Osteoblast (primary cell): ENCODE measurements around the gene RPL13. TPM values are rescaled to one million over a fixed set of nuclear protein-coding genes. Genes with fewer than 3 reads are reported as not detected.
"Not testable (repeated sequence)": the region's sequence is repeated elsewhere in the genome, so short reads cannot be mapped to it uniquely, and the experiment has no call there.

Experiments
- DNase-seq: peaks from one replicate; pipeline ENCODE4 v3.0.0; 2011; ENCODE audit warnings: low spot score, mixed read lengths; ENCODE audit not compliant: insufficient read length; ENCODE audit errors: missing footprints
- H2AFZ ChIP-seq: 2 replicates; pipeline ENCODE4 v1.6.0; 2011; ENCODE audit warnings: mild to moderate bottlenecking, low read length
- H3K27ac ChIP-seq: 2 replicates; pipeline ENCODE4 v1.5.1; 2011; ENCODE audit warnings: mild to moderate bottlenecking, low read depth, low read length, moderate library complexity
- H3K27me3 ChIP-seq: 2 replicates; pipeline ENCODE4 v1.6.0; 2012; ENCODE audit warnings: mild to moderate bottlenecking, control low read depth, inconsistent platforms, low read length, moderate library complexity; ENCODE audit not compliant: insufficient read depth
- H3K36me3 ChIP-seq: 2 replicates; pipeline ENCODE4 v1.5.1; 2011; ENCODE audit warnings: mild to moderate bottlenecking, low read length, control low read depth, moderate library complexity; ENCODE audit not compliant: insufficient read depth
- H3K4me1 ChIP-seq: 2 replicates; pipeline ENCODE4 v1.5.1; 2011; ENCODE audit warnings: mild to moderate bottlenecking, low read length, control low read depth, moderate library complexity; ENCODE audit not compliant: insufficient read depth
- H3K4me2 ChIP-seq: 2 replicates; pipeline ENCODE4 v1.6.0; 2011; ENCODE audit warnings: mild to moderate bottlenecking, low read length; ENCODE audit not compliant: insufficient read depth
- H3K4me3 ChIP-seq: fragments of 200-600 bp; sonication (generic); 3 replicates; pipeline ENCODE4 v1.5.1; 2012; ENCODE audit warnings: mild to moderate bottlenecking, low read length, inconsistent platforms; ENCODE audit not compliant: insufficient read depth
- H3K79me2 ChIP-seq: 2 replicates; pipeline ENCODE4 v1.6.0; 2012; ENCODE audit warnings: mild to moderate bottlenecking, low read length, control low read depth, inconsistent platforms; ENCODE audit not compliant: insufficient read depth
- H3K9me3 ChIP-seq: 2 replicates; pipeline ENCODE4 v1.5.1; 2011; ENCODE audit warnings: low read depth, low read length, control low read depth
- H4K20me1 ChIP-seq: 2 replicates; pipeline ENCODE4 v1.6.0; 2012; ENCODE audit warnings: mild to moderate bottlenecking, low read length, control low read depth; ENCODE audit not compliant: insufficient read depth
- CTCF ChIP-seq: IDR thresholded peaks from 2 replicates; pipeline ENCODE4 v1.5.1; 2011; ENCODE audit warnings: mild to moderate bottlenecking, low read depth, low read length, moderate library complexity; ENCODE audit errors: extremely low read depth
- total RNA-seq: library from RNA; depleted of rRNA; stranded (reverse); fragments of >200 nt; gene quantifications from 2 replicates; pipeline ENCODE4 v1.2.3, GENCODE V29; 2012

RPL13 gene
- total RNA-seq, 1 donor = 2,112 TPM

DNA sequence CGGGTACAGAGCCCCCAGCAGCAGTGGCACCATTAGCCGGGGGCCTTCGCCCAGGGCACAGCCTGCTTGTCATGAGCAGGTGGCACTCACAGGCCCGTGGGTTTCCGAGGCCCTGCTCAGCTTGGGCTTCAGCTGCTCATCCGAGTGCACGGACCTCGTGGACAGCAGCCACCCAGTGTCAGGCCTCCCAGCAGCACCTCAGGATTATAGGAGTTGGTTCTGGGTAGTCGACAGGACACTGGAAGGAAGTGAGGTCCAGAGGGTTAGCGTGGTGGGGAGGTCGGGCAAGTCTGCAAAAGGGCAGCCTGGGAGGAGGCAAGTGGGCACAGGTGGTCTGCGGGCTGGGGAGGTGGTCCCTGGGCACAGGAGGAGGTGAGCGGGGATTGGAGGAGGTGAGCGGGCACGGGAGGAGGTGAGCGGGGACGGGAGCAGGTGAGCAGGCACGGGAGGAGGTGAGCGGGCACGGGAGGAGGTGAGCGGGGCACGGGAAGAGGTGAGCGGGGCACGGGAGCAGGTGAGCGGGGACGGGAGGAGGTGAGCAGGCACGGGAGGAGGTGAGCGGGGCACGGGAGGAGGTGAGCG, 10.0 kb downstream of the RPL13 start:
- no peak for DNase-seq
- no peaks in the 10 kb centered on the region for H3K9me3 ChIP-seq
- no peak overlapping the region for H3K4me2 ChIP-seq
- H3K36me3 ChIP-seq = no peaks in the 10 kb centered on the region
- no peaks in the 10 kb centered on the region for H3K27me3 ChIP-seq
- TF ChIP-seq CTCF = no peak
- no peak overlapping the region for H3K4me3 ChIP-seq
- no peak overlapping the region for H3K27ac ChIP-seq
- H3K4me1 ChIP-seq = peaks cover 14% of the 10 kb centered on the region
- peaks cover 6% of the 10 kb centered on the region for H4K20me1 ChIP-seq
- no peaks in the 10 kb centered on the region for H3K79me2 ChIP-seq
- no peak overlapping the region for H2AFZ ChIP-seq

GRCh38 chr16:89570983-89571598, 10.6 kb downstream of the RPL13 start:
- H3K36me3 ChIP-seq, H3K27me3 ChIP-seq, H3K4me3 ChIP-seq, H2AFZ ChIP-seq, H3K27ac ChIP-seq, DNase-seq, H3K4me1 ChIP-seq, H3K9me3 ChIP-seq, H3K79me2 ChIP-seq, H3K4me2 ChIP-seq, H4K20me1 ChIP-seq: not testable (repeated sequence)

- no peak overlapping the region for H3K27ac ChIP-seq
- no peaks in the 10 kb centered on the region for H3K36me3 ChIP-seq
- DNase-seq = no peak
- no peak overlapping the region for H3K4me3 ChIP-seq
- peaks cover 6% of the 10 kb centered on the region for H3K4me1 ChIP-seq
- no peaks in the 10 kb centered on the region for H3K9me3 ChIP-seq
- TF ChIP-seq CTCF = no peak
- H3K27me3 ChIP-seq = no peaks in the 10 kb centered on the region
- no peak overlapping the region for H2AFZ ChIP-seq
- H3K4me2 ChIP-seq = no peak overlapping the region
- H3K79me2 ChIP-seq = peaks cover 10% of the 10 kb centered on the region
- H4K20me1 ChIP-seq = no peaks in the 10 kb centered on the region
These were observed 11.2 kb downstream of the RPL13 start for GRCh38 chr16:89571636-89572035.

DNA sequence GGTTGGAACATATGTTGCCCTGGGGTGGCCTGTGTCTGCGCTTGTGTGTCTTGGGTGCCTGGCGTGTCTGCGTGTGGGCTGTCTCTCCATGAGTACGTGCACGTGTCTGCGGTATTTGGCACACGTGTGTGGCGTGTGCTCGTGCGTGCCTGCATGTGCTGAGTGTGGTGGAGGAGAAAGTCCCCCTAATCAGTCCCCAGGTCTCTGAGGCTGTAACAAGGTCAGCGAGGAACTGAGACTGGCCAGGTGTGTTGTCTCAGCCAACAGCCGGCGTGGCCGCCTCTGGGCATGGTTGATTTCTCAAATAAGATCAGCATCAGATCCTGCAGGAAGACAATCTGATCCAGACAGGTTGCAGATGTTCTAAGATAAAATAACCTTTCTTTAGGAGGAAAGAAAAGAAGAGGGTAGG, 11.6 kb downstream of the RPL13 start:
- no peak for DNase-seq
- H3K27me3 ChIP-seq = no peaks in the 10 kb centered on the region
- TF ChIP-seq CTCF = no peak
- H3K9me3 ChIP-seq = no peaks in the 10 kb centered on the region
- no peak overlapping the region for H3K27ac ChIP-seq
- H3K79me2 ChIP-seq = peaks cover 14% of the 10 kb centered on the region
- H3K36me3 ChIP-seq = no peaks in the 10 kb centered on the region
- H2AFZ ChIP-seq = no peak overlapping the region
- H3K4me1 ChIP-seq = peaks cover 6% of the 10 kb centered on the region
- H3K4me3 ChIP-seq = no peak overlapping the region
- no peak overlapping the region for H3K4me2 ChIP-seq
- no peaks in the 10 kb centered on the region for H4K20me1 ChIP-seq
